NB4 (cell line): ENCODE data around the gene GLYR1.

ENCODE experiments used
- CTCF ChIP-seq: IDR thresholded peaks from one replicate; pipeline ENCODE4 v1.5.1; 2012; ENCODE audit warnings: low read depth, low read length
- MAX ChIP-seq: IDR thresholded peaks from 2 replicates; pipeline ENCODE4 v1.6.1; 2011; ENCODE audit warnings: low read depth, low read length
- POLR2A ChIP-seq: IDR thresholded peaks from 2 replicates; pipeline ENCODE4 v1.6.1; 2011; ENCODE audit warnings: mild to moderate bottlenecking; ENCODE audit not compliant: insufficient read length; ENCODE audit errors: extremely low read depth

GRCh38 chr16:4836727-4837126 is 10.4 kb downstream of the GLYR1 start:
- TF ChIP-seq CTCF (no peak), MAX (no peak), POLR2A (no peak)
